ENCODE results near the gene PHACTR3. TPM values are rescaled to one million over a fixed set of nuclear protein-coding genes. Genes with fewer than 3 reads are reported as not detected.

PHACTR3 gene
- polyA plus RNA-seq, 1 donor (not counting 4 experiments of a cell fraction or from before 2014, with no cell fraction given): 2.6 TPM

DNA sequence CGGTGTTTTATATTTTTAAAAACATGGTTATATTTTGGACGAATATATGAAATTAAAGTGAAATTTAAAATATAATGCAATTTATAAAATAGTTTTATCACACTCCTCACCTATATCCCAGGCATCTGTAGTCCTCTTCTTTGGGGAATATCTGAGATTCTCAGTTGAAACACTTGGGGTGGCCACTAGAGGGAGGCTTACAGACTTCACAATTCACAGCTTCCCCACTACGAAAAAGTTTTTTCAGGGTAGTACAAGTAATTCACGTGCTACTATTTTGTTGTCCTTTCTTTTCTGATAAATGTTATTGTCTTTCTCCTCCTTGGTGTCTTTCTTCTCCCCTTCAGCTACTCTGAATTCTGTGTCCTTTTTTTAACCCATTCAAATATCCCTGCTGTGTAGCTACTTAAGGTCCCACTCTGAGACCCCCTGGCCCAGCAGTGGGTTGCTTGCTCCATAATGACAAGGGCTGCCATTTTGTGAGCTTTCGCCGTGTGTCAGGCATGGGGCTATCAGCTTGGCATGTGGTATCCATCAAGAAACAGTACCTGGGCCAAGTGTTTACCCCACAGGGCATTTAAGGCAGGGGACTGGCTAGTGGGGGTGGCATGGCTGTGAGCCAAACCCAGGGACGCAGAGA, 43.6 kb upstream of the PHACTR3 start:
- H3K27ac ChIP-seq (ENCODE audit: control insufficient read depth, insufficient read depth, low read length): no peak overlapping the region
- H3K9me3 ChIP-seq (ENCODE audit: control insufficient read depth, low read depth, low read length): no peaks in the 10 kb centered on the region
- no peak overlapping the region for H3K4me3 ChIP-seq (ENCODE audit: control insufficient read depth in 2 of 3, extremely low read depth in 1 of 3, insufficient read depth in 2 of 3, low read depth in 1 of 3, low read length in 3 of 3)
- H3K36me3 ChIP-seq (ENCODE audit: control insufficient read depth in 2 of 2, extremely low read depth in 1 of 2, insufficient read depth in 2 of 2, low read length in 2 of 2): no peaks in the 10 kb centered on the region
- H2AFZ ChIP-seq (ENCODE audit: control insufficient read depth, low read length): no peak overlapping the region
- dilution Hi-C loops (cut with MboI; ENCODE audit: extremely low pct_ligation_motif_present, low sequenced_read_pairs): no loop called here
- no peaks in the 10 kb centered on the region for H3K27me3 ChIP-seq (ENCODE audit: control insufficient read depth, extremely low read depth, insufficient read depth, low read length)
- no peaks in the 10 kb centered on the region for H3K9me1 ChIP-seq (ENCODE audit: control insufficient read depth, extremely low read depth, insufficient read depth, low read length)
- DNase-seq (ENCODE audit: low read depth, low spot score) (no peak), FAIRE-seq (no peak)
- H3K4me2 ChIP-seq (ENCODE audit: control insufficient read depth, extremely low read depth, insufficient read depth, low read depth, low read length): no peak overlapping the region
- no peaks in the 10 kb centered on the region for H3K79me2 ChIP-seq (ENCODE audit: control insufficient read depth, insufficient read depth, low read length)
- no peaks in the 10 kb centered on the region for H3K4me1 ChIP-seq (ENCODE audit: control insufficient read depth, extremely low read depth, insufficient read depth, low read length)
- H3K9ac ChIP-seq (ENCODE audit: control insufficient read depth, extremely low read depth, insufficient read depth, low read length): no peak overlapping the region
- TF ChIP-seq CTCF (optimal IDR thresholded peaks at IDR 0.05 in 1 of 3, IDR thresholded peaks at IDR 0.05 in 1 of 3, conservative IDR thresholded peaks at IDR 0.05 in 1 of 3; ENCODE audit: extremely low read depth in 1 of 3, insufficient read depth in 2 of 3, low read length in 3 of 3) (peak; percentile 12 to 59 (median 39)), EZH2 (IDR thresholded peaks at IDR 0.05; ENCODE audit: low read length) (no peak)
- H4K20me1 ChIP-seq (ENCODE audit: control insufficient read depth, extremely low read depth, insufficient read depth, low read length): no peaks in the 10 kb centered on the region

DNA sequence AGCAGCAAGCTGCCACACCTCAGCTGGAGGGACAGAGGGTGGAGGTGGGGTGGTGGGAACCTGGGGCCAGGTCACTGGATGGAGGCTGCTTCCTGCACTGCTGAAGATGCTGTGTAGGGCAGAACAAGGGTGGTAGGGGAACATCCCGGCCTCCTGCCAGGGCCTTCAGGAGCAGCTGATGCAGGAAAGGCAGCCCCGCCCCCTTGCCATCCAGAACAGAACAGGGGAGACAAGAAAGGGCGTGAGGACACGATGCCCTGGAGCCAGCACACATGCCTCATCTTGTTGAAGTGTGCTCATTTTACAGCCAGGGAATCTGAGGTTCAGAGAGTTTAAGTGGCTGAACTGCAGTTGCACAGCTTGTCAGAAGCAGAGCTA, 43.1 kb upstream of the PHACTR3 start:
- no peak for DNase-seq (ENCODE audit: low read depth, low spot score)
- H3K4me3 ChIP-seq (ENCODE audit: control insufficient read depth in 2 of 3, extremely low read depth in 1 of 3, insufficient read depth in 2 of 3, low read depth in 1 of 3, low read length in 3 of 3): no peak overlapping the region
- H4K20me1 ChIP-seq (ENCODE audit: control insufficient read depth, extremely low read depth, insufficient read depth, low read length): no peaks in the 10 kb centered on the region
- TF ChIP-seq CTCF (optimal IDR thresholded peaks at IDR 0.05 in 1 of 3, IDR thresholded peaks at IDR 0.05 in 1 of 3, conservative IDR thresholded peaks at IDR 0.05 in 1 of 3; ENCODE audit: extremely low read depth in 1 of 3, insufficient read depth in 2 of 3, low read length in 3 of 3): no peak
- TF ChIP-seq EZH2 (IDR thresholded peaks at IDR 0.05; ENCODE audit: low read length): no peak
- H3K9me1 ChIP-seq (ENCODE audit: control insufficient read depth, extremely low read depth, insufficient read depth, low read length): no peaks in the 10 kb centered on the region
- H3K27me3 ChIP-seq (ENCODE audit: control insufficient read depth, extremely low read depth, insufficient read depth, low read length): no peaks in the 10 kb centered on the region
- no peak overlapping the region for H3K4me2 ChIP-seq (ENCODE audit: control insufficient read depth, extremely low read depth, insufficient read depth, low read depth, low read length)
- H3K9ac ChIP-seq (ENCODE audit: control insufficient read depth, extremely low read depth, insufficient read depth, low read length): no peak overlapping the region
- H3K4me1 ChIP-seq (ENCODE audit: control insufficient read depth, extremely low read depth, insufficient read depth, low read length): no peaks in the 10 kb centered on the region
- H3K9me3 ChIP-seq (ENCODE audit: control insufficient read depth, low read depth, low read length): no peaks in the 10 kb centered on the region
- H2AFZ ChIP-seq (ENCODE audit: control insufficient read depth, low read length): no peak overlapping the region
- dilution Hi-C loops (cut with MboI; ENCODE audit: extremely low pct_ligation_motif_present, low sequenced_read_pairs): no loop called here
- no peaks in the 10 kb centered on the region for H3K79me2 ChIP-seq (ENCODE audit: control insufficient read depth, insufficient read depth, low read length)
- H3K36me3 ChIP-seq (ENCODE audit: control insufficient read depth in 2 of 2, extremely low read depth in 1 of 2, insufficient read depth in 2 of 2, low read length in 2 of 2): no peaks in the 10 kb centered on the region
- FAIRE-seq: no peak
- no peak overlapping the region for H3K27ac ChIP-seq (ENCODE audit: control insufficient read depth, insufficient read depth, low read length)
